Endothelial cell of umbilical vein (primary cell): ENCODE results near the gene TOX2. TPM values are rescaled to one million over a fixed set of nuclear protein-coding genes. Genes with fewer than 3 reads are reported as not detected.

Source experiments
- BruUV-seq: library from RNA; stranded (reverse); fragments of 400-500 nt; replicated peaks from 2 replicates; lab custom pipeline; 2021; lab: Mats Ljungman, UMichigan
- CTCF ChIA-PET: fragments of 300-600, 350-600 bp; sonication (Branson Sonifier 250); formaldehyde crosslinking; loops from one replicate; lab custom pipeline; 2021; ENCODE audit warnings: antibody characterized with exemption, inconsistent platforms; lab: Charles Lee
- POLR2A ChIA-PET: fragments of 300-600, 350-600 bp; sonication (Branson Sonifier 250); formaldehyde crosslinking; loops from one replicate; lab custom pipeline; 2021; ENCODE audit warnings: antibody characterized with exemption, inconsistent platforms; lab: Charles Lee
- DNase-seq: peaks from one replicate; pipeline ENCODE4 v3.0.0-alpha.2; 2011; ENCODE audit warnings: low read depth, low spot score
- FAIRE-seq: peaks from 2 replicates; lab custom pipeline; 2011; peaks lifted over from hg19 to GRCh38; lab: Jason Lieb, UNC
- H2AFZ ChIP-seq: 2 replicates; pipeline ENCODE4 v1.6.0; 2012; ENCODE audit warnings: low read depth, low read length, control low read depth, inconsistent platforms
- H3K27ac ChIP-seq: 2 replicates; pipeline ENCODE4 v1.5.1; 2011; ENCODE audit warnings: low read depth, mild to moderate bottlenecking, control low read depth, low read length, moderate library complexity; ENCODE audit not compliant: insufficient read depth
- H3K27me3 ChIP-seq, 2 experiments: 2 replicates each; pipeline versions ENCODE4 v1.6.0 to v1.6.1; 2011; ENCODE audit warnings: low read length in 2 of 2, mixed read lengths in 1 of 2; ENCODE audit not compliant: control insufficient read depth in 2 of 2, insufficient read depth in 2 of 2
- H3K36me3 ChIP-seq, 2 experiments: 2 replicates in 1 of 2; 3 replicates in 1 of 2; pipeline ENCODE4 v1.5.1; 2011; ENCODE audit warnings: low read length in 2 of 2, mild to moderate bottlenecking in 1 of 2, moderate library complexity in 1 of 2; ENCODE audit not compliant: control insufficient read depth in 2 of 2, insufficient read depth in 2 of 2; ENCODE audit errors: extremely low read depth in 1 of 2
- H3K4me1 ChIP-seq: 3 replicates; pipeline ENCODE4 v1.5.1; 2011; ENCODE audit warnings: mild to moderate bottlenecking, low read length; ENCODE audit not compliant: control insufficient read depth, insufficient read depth; ENCODE audit errors: extremely low read depth
- H3K4me2 ChIP-seq: 2 replicates; pipeline ENCODE4 v1.6.1; 2011; ENCODE audit warnings: low read length, control low read depth, mixed read lengths; ENCODE audit not compliant: insufficient read depth
- H3K4me3 ChIP-seq, 3 experiments: fragments of 200-600 bp in 1 of 3; sonication (generic), shearing (Covaris generic) in 1 of 3; replicated peaks in 1 of 3; 2 replicates each; pipeline ENCODE4 v1.5.1; 2011 to 2016; ENCODE audit warnings: control low read depth in 3 of 3, low read length in 3 of 3, mild to moderate bottlenecking in 2 of 3, inconsistent platforms in 1 of 3, low read depth in 1 of 3, moderate library complexity in 1 of 3; ENCODE audit not compliant: insufficient read depth in 1 of 3
- H3K79me2 ChIP-seq: 2 replicates; pipeline ENCODE4 v1.6.0; 2012; ENCODE audit warnings: low read length, inconsistent platforms; ENCODE audit not compliant: control insufficient read depth, insufficient read depth
- H3K9ac ChIP-seq: replicated peaks from 2 replicates; pipeline ENCODE3; 2011; ENCODE audit warnings: low read length, control low read depth; ENCODE audit not compliant: insufficient read depth; ENCODE audit errors: extremely low read depth
- H3K9me1 ChIP-seq: replicated peaks from 3 replicates; pipeline ENCODE4 v1.6.0; 2011; ENCODE audit warnings: mild to moderate bottlenecking, low read length; ENCODE audit not compliant: control insufficient read depth, insufficient read depth; ENCODE audit errors: extremely low read depth
- H3K9me3 ChIP-seq: replicated peaks from 2 replicates; pipeline ENCODE4 v1.5.1; 2012; ENCODE audit warnings: low read length, inconsistent platforms; ENCODE audit not compliant: control insufficient read depth, insufficient read depth
- H4K20me1 ChIP-seq: replicated peaks from 2 replicates; pipeline ENCODE3; 2011; ENCODE audit warnings: mild to moderate bottlenecking, low read length; ENCODE audit not compliant: control insufficient read depth, insufficient read depth; ENCODE audit errors: extremely low read depth
- EZH2 ChIP-seq: IDR thresholded peaks from 2 replicates; pipeline ENCODE4 v1.6.1; 2012; ENCODE audit warnings: borderline replicate concordance, low read depth, mild to moderate bottlenecking, moderate library complexity, low read length, inconsistent platforms; ENCODE audit not compliant: severe bottlenecking
- FOS ChIP-seq: IDR thresholded peaks from 2 replicates; pipeline ENCODE4 v1.6.1; 2011; ENCODE audit warnings: mild to moderate bottlenecking, low read length, moderate library complexity, borderline replicate concordance; ENCODE audit not compliant: insufficient read depth
- GATA2 ChIP-seq: IDR thresholded peaks from 2 replicates; pipeline ENCODE4 v1.7.0; 2011; ENCODE audit warnings: low read depth, mild to moderate bottlenecking, moderate library complexity, mixed read lengths, low read length; ENCODE audit not compliant: insufficient read length, insufficient read depth
- JUN ChIP-seq: IDR thresholded peaks from 2 replicates; pipeline ENCODE4 v1.6.1; 2011; ENCODE audit warnings: borderline replicate concordance, low read depth; ENCODE audit not compliant: insufficient read length, insufficient read depth
- MAX ChIP-seq: IDR thresholded peaks from 2 replicates; pipeline ENCODE4 v1.6.1; 2011; ENCODE audit not compliant: insufficient read depth, insufficient read length
- MYC ChIP-seq: IDR thresholded peaks from one replicate; pipeline ENCODE4 v1.6.1; 2011; ENCODE audit warnings: mild to moderate bottlenecking, low read depth, low read length
- POLR2A ChIP-seq: IDR thresholded peaks from 2 replicates; pipeline ENCODE4 v1.6.1; 2012; ENCODE audit warnings: low read depth, mild to moderate bottlenecking, control low read depth, low read length
- POLR2AphosphoS5 ChIP-seq: IDR thresholded peaks from 2 replicates; pipeline ENCODE4 v1.6.1; 2012; ENCODE audit warnings: low read depth, mild to moderate bottlenecking, control low read depth, low read length, moderate library complexity; ENCODE audit not compliant: insufficient read depth
- dilution Hi-C: fragments of 300-500 bp; cut with MboI; formaldehyde crosslinking; loops from one replicate; pipeline ENCODE4 v1.15.0; 2019; ENCODE audit warnings: low sequenced_read_pairs; ENCODE audit not compliant: extremely low pct_ligation_motif_present
- intact Hi-C: fragments of 100-400 bp; cut with micrococcal nuclease; formaldehyde crosslinking; loops from one replicate; pipeline ENCODE4 v1.10.0; 2022
- polyA plus RNA-seq, 4 experiments: library from polyadenylated mRNA; depleted of rRNA in 3 of 4; stranded (reverse) in 3 of 4; unstranded in 1 of 4; fragments of >200 nt; gene quantifications; 2 replicates each; pipeline versions ENCODE4 v1.2.1 to v1.2.3, GENCODE V29; 2011 to 2012; ENCODE audit warnings: missing spikeins in 1 of 4
- total RNA-seq: library from RNA; stranded (reverse); gene quantifications from 2 replicates; pipeline ENCODE4 v1.2.3, GENCODE V29; 2021
- TF ChIP-seq, protein P1 (sequence below), 2 donors: IDR thresholded peaks; 1 replicate in 1 of 2; 2 replicates in 1 of 2; pipeline ENCODE4 v1.5.1; 2011; ENCODE audit warnings: low read length in 2 of 2, mild to moderate bottlenecking in 2 of 2, moderate library complexity in 2 of 2, control low read depth in 1 of 2, inconsistent platforms in 1 of 2, low read depth in 1 of 2; ENCODE audit not compliant: insufficient read depth in 1 of 2; ENCODE audit errors: extremely low read depth in 1 of 2

TOX2 gene
- total and polyA plus RNA-seq, 2 donors (not counting 3 experiments of a cell fraction or from before 2014, with no cell fraction given), result 7.0 to 18.6 TPM

DNA sequence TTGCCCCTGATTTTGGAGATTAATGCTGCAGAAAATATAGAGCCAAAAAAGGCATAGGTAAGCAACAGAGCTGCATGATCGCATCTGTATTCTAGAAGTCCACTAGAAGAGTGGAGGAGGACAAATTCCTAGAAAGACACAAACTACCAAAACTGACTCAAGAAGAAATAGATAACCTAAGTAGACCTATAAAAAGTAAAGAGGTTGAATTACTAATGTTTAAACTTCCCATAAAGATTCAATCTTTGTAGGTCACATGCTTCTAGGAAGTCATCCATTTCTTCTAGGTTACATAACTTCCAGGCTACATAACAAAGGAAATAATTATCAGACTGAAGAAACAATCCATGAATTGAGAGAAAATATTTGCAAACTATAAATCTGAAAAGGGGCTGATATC, 187.9 kb downstream of the TOX2 start:
- dilution Hi-C loops (no loop called here), intact Hi-C loops (no loop called here)
- Histone ChIP-seq H3K27ac (no peak overlapping the region), H3K79me2 (no peaks in the 10 kb centered on the region), H3K9ac (no peak overlapping the region), H3K9me3 (no peaks in the 10 kb centered on the region), H3K4me3 (no peak overlapping the region), H4K20me1 (no peaks in the 10 kb centered on the region), H3K36me3 (no peaks in the 10 kb centered on the region), H3K9me1 (no peaks in the 10 kb centered on the region), H2AFZ (no peak overlapping the region), H3K4me1 (no peaks in the 10 kb centered on the region), H3K4me2 (no peak overlapping the region), H3K27me3 (peaks cover 11 to 32% of the 10 kb centered on the region in 2 experiments)
- no peak for DNase-seq
- TF ChIP-seq POLR2AphosphoS5 (no peak), MYC (no peak), POLR2A (no peak), MAX (no peak), GATA2 (no peak), FOS (no peak), JUN (no peak), EZH2 (no peak)
- TF ChIP-seq, protein P1, sequence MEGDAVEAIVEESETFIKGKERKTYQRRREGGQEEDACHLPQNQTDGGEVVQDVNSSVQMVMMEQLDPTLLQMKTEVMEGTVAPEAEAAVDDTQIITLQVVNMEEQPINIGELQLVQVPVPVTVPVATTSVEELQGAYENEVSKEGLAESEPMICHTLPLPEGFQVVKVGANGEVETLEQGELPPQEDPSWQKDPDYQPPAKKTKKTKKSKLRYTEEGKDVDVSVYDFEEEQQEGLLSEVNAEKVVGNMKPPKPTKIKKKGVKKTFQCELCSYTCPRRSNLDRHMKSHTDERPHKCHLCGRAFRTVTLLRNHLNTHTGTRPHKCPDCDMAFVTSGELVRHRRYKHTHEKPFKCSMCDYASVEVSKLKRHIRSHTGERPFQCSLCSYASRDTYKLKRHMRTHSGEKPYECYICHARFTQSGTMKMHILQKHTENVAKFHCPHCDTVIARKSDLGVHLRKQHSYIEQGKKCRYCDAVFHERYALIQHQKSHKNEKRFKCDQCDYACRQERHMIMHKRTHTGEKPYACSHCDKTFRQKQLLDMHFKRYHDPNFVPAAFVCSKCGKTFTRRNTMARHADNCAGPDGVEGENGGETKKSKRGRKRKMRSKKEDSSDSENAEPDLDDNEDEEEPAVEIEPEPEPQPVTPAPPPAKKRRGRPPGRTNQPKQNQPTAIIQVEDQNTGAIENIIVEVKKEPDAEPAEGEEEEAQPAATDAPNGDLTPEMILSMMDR (IDR thresholded peaks at IDR 0.05; ENCODE audit: extremely low read depth in 1 of 2, insufficient read depth in 1 of 2, low read depth in 1 of 2, low read length in 2 of 2), result no peak
- POLR2A ChIA-PET, result no interaction called here
- no peak for FAIRE-seq
- no TSS peak for BruUV-seq
- CTCF ChIA-PET, result no interaction called here
